Measurements from ENCODE around the gene CHI3L1.

CHI3L1 gene

GRCh38 chr1:203151362-203152157, 34.9 kb downstream of the CHI3L1 start:
- no peak for DNase-seq (ENCODE audit: low read depth)

GRCh38 chr1:203150511-203151297, 35.8 kb downstream of the CHI3L1 start:
- no peak for DNase-seq (ENCODE audit: low read depth)

DNA sequence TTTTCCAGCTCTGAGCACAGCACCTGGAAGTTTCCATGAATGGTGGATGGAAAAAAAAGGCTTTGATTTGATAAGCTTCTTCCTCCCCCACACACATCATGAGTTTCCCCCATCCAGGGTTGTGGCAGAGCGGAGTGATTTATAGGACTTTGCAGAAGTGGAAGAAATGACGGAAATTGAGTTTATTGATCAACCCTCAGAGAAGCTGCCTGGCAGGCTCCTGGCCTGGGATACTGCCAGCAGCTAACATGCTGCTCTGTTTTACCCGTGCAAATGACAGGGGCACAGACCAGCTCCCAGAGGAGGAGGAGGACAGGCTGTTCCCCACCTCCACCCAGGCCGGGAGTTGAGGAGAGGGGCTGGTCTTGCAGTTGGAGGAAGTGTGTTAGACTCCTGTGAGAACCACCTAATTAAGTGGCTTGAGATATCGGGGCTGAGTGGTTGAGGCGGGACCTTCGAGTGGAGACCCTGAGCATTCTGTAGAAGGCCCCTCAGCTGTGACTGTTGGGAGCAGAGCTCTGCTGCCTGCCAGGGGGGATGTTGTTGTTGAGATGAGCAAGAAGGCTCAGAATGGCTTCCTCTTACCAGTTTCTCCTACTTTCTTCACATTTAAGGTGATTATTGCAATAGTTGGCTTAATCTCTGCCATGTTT, 37.2 kb downstream of the CHI3L1 start:
- no peak for DNase-seq (ENCODE audit: low read depth)

DNA sequence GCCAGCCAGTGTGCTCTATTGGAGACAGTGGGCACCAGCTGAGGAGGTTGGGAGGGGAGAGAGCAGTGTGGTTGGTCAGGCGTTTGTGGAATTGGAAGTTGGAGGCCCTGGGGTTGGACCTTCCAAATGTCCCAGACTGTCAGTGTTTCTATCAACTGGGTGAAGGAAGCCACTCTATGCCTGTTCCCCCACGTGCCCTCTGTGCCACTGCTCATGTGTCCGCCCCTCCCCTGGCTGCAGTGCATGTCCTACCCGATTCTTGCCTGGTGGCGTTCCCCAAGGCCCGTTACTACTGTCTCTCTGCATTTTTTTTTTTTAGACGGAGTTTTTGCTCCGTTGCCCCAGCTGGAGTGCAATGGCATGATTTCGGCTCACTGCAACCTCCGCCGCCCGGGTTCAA, 37.9 kb downstream of the CHI3L1 start:
- DNase-seq (ENCODE audit: low read depth), result no peak

DNA sequence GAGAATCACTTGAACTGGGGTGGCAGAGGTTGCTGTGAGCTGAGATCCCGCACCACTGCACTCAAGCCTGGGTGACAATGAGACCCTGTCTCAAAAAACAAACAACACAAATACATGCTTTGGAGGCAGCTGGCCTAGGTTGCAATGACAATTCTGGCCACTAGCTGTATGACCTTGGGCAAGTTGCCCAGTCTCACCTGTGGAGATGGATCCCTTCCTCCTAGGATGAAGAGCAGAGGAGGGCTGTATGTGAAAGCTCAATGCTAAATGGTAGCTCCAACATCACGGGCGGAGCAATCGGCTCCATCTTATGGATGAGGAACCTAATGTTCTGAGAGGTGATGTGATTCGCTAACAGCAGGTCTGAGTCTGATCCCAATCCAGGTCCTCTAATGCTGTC, 38.4 kb downstream of the CHI3L1 start:
- no peak for DNase-seq (ENCODE audit: low read depth)

- no peak for DNase-seq (ENCODE audit: low read depth)
These were observed 39.1 kb downstream of the CHI3L1 start for GRCh38 chr1:203147376-203147775.

- no peak for DNase-seq (ENCODE audit: low read depth)
These were observed 40.0 kb downstream of the CHI3L1 start for GRCh38 chr1:203146537-203146936.

DNA sequence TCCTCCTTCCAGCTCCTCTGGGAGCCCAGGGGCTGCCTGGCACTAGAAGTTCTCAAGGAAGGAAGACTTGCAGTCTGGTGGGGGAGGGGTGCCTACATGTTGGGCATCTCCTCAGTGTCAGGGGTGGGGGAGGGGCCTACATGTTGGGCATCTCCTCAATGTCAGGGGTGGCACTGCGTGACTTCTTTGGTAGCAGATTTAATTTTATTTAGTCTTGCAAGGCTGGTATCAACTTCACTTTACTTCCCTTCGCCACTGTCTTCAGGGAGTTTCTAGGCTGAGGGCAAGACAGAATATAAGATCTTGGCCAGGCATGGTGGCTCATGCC, 40.5 kb downstream of the CHI3L1 start:
- DNase-seq (ENCODE audit: low read depth), result no peak

DNA sequence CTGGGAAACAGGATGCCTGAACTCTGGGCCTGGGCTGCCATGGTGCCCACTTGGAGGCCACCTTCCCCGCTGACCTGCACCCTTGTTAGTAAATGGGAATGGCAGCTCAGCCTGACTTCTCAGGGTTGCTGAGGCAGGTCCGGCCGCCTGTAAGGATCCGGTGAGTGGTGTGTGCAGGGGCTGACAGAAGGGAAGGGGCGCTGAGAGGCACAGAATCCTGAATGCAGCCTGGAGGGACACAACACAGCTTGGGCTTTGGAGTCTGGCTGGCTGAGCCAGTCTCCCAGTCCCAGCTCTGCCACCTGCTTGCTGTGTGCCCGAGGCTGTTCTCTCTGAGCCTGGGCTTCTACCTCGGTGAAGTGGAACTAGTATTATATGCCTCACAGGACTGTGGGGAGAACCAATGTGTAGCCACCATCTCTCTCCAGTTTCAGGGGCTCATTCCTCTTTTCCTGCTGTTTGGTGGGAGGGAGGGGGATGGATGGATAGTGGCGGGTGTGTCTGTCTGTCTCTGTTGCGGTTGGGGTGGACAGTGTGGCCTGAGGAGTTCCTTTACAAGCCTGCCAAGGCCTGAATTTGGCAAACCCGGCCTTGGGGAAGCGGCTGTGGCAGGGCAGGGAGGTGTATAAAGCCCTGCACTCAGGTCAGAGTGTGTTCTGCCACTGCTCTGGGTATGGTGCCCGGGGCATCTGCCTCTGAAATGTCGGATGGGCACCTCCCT, 41.0 kb downstream of the CHI3L1 start:
- DNase-seq (ENCODE audit: low read depth), result no peak

- no peak for DNase-seq (ENCODE audit: low read depth)
These were observed 41.8 kb downstream of the CHI3L1 start for GRCh38 chr1:203144661-203145060.

DNA sequence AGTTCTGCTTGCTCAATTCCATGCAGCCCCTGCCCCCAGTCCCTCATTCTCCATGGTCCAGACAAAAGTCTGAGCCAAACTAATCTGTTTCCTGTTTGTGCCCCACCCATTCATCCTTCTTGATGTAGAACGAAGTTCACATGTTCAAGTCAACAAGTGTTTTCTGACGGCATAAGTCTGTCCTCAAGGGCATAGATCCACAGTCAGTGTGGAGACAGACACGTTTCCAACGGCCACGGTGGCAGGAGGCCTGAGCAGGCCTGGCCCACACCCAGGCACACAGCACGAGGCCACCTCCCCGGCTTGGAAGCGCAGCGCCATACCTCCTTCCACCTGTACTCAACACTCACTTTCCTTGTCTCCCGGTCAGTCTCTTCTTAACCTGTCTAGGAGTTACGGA, 42.9 kb downstream of the CHI3L1 start:
- no peak for DNase-seq (ENCODE audit: low read depth)

DNA sequence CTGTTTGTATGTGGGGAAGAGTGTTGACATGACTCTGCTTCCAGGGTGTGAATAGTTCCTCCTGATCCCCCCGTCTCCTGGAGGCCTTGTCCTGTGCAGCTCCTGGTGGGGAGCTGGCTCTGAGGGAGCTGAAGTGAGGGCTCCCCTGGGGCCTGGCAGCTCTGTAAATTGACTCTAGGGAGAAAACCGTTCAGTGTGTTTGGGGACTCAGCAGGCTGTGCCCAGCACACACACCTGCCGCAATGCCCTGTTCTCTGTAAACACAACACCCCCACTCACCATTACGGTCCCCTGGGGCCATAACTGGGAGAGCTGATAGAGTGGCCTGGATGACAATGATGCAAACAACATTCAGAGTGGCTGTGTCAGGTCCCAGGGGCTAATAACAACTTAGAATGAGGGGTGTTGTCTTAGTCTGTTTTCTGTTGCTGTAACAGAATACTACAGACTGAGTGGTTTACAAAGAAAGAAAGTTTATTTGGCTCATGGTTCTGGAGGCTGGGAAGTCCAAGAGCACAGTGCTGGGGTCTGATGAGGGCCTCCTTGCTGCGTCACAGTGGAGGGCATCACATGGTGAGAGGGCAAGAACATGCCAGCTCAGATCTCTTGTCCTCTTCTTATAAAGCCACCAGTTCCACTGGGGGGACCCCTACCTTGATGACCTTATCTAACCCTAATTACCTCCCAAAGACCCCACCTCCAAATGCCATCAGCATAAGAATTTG, 43.7 kb downstream of the CHI3L1 start:
- DNase-seq (ENCODE audit: low read depth), result no peak

DNA sequence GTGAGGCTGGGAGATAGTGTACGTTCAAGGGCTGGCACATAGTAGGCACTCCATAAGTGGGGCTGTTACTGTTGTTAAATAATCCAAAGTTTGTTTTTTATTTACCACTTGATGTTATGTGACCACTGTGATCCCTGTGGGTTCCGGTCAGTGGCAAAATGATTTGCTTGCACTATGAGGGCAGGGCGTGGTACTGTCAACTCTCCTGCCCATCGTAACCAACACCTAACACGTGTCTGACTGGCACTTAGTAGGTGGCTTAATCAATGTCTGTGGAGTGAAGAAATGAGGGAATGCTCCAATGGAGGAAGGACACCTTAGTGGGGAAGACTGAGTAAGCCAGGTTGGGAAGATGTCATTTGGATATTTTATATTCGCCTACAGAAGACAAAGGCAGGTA, 44.4 kb downstream of the CHI3L1 start:
- DNase-seq (ENCODE audit: low read depth), result no peak

DNA sequence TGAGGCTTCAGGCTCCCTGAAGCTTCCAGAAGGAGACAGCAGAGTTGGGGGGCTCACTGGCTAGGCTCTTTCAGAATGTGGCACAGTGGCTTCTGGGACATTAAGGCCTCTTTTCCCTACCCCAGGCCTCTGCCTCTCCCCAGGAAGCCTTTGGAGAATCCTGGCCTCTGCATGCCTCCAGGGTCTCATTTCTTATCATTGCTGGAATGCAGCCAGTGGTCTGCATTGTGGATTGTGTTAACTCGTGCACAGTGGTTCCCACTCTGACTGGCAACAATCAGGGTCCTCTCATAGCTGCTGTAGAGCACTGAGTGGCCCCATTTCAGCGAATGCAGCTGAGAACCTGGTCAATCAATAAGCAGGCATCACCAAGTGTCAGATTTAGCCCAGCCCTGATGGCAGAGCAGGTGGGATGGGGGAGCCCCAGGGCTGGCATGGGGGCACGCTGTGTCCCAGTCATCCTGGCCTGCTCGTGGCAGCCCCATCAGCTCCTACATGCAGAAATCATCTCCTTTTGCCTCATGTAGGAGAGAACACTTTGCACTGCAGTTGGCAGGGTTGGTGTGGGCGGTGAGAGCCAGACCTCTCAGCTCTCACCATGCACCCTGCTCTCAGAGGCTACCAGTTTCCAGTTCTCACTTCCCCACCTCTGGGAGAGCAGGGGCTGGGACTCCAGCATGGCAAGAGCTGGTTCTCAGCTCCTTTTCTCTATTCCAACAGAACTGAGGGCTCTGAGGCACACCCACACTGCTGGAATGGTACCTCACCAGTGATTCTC, 45.6 kb downstream of the CHI3L1 start:
- no peak for DNase-seq (ENCODE audit: low read depth)

- no peak for DNase-seq (ENCODE audit: low read depth)
These were observed 46.5 kb downstream of the CHI3L1 start for GRCh38 chr1:203139976-203140475.

GRCh38 chr1:203138066-203138465, 48.4 kb downstream of the CHI3L1 start:
- no peak for DNase-seq (ENCODE audit: low read depth)

- DNase-seq (ENCODE audit: low read depth), result no peak
These were observed 49.2 kb downstream of the CHI3L1 start for GRCh38 chr1:203137324-203137723.

DNA sequence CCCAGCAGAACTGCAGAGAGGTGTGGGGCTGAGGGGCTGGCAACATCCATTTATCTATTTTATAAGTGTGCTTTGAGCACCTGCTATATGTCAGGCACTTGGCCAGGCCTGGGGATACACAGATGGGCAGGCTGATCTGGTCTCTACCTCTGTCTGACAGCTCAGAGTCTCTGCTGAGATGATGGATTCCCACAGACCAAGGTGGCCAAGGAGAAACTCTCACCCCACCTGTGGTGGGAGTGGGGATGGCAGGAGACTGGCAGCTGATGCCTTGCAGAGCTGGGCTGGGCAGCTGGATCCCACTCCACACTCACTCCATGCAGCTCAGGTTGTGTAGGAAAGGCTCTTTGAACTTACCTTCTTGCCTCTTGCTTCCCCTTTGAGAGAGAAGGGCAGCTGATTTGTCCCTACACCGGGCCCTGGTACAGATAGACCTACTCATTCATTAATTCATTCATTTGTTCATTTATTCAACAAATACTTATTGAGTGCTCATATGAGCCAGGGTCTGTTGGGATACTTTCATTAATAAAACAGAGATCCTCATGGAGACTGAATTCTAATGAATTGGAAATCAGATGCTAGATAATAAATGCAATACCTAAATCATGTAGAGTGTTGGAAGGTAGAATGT, 50.0 kb downstream of the CHI3L1 start:
- DNase-seq (ENCODE audit: low read depth), result no peak

DNA sequence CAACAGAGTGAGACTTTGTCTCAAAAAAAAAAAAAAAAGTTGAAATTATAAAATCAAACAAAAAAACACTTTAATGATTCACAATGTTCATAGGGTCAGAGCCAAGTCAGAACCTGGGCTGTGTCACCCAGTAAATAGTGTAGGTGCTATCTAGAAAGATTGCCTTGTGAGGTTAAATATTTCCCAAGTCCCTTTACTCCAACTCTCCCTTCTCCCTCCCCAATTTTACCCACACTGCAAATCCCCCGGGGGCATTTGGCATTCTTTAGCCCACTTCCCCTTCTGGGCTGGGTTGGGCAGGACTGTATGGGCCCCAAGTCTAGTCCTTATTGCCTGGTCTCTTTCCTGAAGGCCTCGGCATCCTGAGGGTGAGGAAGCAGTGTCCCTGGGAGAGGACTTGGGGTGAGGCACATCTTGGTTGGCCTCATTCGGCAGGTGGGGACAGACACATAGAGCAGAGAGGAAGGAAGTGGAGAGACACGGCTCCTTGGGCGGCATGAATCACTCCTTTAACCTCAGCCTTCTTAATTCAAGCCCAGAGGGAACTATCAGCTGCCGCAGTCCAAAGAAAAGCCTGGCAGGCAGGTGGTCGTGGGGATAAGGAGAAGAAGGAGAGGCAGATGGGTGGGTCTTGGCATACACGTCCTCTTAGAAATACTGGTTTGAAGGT, 50.7 kb downstream of the CHI3L1 start:
- DNase-seq (ENCODE audit: low read depth), result no peak
